GM10266 (cell line): ENCODE measurements around the gene ITGA2.

Experiments
- DNase-seq: peaks from one replicate; pipeline ENCODE4 v3.0.0; 2012; ENCODE audit errors: extremely low spot score
- CTCF ChIP-seq: IDR thresholded peaks from 2 replicates; pipeline ENCODE4 v1.5.1; 2012; ENCODE audit warnings: mild to moderate bottlenecking, low read depth; ENCODE audit not compliant: control insufficient read depth, insufficient read depth; ENCODE audit errors: missing control alignments

Gene ITGA2

GRCh38 chr5:53116597-53116996 lies 127.4 kb downstream of the ITGA2 start:
- no peak for TF ChIP-seq CTCF
- DNase-seq, result no peak

- no peak for DNase-seq
- no peak for TF ChIP-seq CTCF
Observed at GRCh38 chr5:53118879-53119278, 129.7 kb downstream of the ITGA2 start.

- no peak for TF ChIP-seq CTCF
- DNase-seq, result no peak
Observed at GRCh38 chr5:53120165-53120564, 131.0 kb downstream of the ITGA2 start.

GRCh38 chr5:53123702-53124101 lies 134.6 kb downstream of the ITGA2 start:
- TF ChIP-seq CTCF, result no peak
- DNase-seq, result no peak

GRCh38 chr5:53126521-53126920 lies 137.4 kb downstream of the ITGA2 start:
- no peak for TF ChIP-seq CTCF
- no peak for DNase-seq

- no peak for TF ChIP-seq CTCF
- DNase-seq, result no peak
Observed at GRCh38 chr5:53127107-53127506, 138.0 kb downstream of the ITGA2 start.

GRCh38 chr5:53128481-53128880 lies 139.3 kb downstream of the ITGA2 start:
- TF ChIP-seq CTCF, result no peak
- no peak for DNase-seq
